GOT3 (cell line): ENCODE measurements around the gene FAF2.
"Not testable (repeated sequence)": the region's sequence is repeated elsewhere in the genome, so short reads cannot be mapped to it uniquely, and the experiment has no call there.

Experiments
- DNase-seq: peaks from one replicate; lab custom pipeline; 2025; ENCODE audit warnings: mixed read lengths; lab: John Stamatoyannopoulos, UW

The FAF2 gene

DNA sequence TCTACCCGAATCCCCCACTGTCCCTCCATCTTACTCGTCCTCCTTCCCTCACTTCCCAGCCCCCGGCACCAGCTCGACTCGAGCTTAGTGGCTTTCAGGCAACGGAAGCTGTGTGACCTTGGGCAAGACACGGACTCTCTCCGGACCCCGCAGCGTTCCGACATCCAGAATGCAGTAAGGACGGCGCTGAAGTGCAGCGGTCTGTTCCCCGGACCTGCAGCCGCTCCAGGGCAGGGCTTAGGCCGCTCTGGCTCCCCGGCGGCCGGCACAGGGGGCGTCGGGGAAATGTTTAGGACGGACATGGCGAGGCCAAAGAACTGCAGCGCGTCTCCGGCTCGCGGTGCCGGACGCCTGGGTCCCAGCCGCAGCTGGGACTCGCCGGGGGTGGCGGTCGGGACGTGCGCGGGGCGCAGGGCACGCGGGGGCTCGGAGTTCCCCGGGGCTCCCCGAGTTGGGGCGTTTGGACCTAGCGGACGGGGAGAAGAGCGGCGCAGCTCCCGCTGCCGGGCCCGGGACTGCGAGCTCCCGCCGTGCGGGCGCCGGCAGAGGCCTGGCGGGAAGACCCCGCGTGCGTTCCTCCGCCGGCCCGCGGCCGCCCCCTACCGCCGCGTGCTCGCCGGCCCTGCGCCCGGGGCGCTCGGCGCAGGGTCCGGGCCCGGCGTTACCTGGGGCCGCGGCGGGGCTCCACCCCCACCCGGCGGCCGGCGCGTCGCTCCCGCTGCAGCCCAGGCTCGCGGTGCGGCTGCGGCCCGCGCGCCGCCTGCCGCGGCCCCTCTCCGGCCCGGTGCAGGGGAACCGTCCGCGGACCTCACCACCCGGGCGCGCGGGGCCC is 94.6 kb downstream of the FAF2 start:
- no peak for DNase-seq

DNA sequence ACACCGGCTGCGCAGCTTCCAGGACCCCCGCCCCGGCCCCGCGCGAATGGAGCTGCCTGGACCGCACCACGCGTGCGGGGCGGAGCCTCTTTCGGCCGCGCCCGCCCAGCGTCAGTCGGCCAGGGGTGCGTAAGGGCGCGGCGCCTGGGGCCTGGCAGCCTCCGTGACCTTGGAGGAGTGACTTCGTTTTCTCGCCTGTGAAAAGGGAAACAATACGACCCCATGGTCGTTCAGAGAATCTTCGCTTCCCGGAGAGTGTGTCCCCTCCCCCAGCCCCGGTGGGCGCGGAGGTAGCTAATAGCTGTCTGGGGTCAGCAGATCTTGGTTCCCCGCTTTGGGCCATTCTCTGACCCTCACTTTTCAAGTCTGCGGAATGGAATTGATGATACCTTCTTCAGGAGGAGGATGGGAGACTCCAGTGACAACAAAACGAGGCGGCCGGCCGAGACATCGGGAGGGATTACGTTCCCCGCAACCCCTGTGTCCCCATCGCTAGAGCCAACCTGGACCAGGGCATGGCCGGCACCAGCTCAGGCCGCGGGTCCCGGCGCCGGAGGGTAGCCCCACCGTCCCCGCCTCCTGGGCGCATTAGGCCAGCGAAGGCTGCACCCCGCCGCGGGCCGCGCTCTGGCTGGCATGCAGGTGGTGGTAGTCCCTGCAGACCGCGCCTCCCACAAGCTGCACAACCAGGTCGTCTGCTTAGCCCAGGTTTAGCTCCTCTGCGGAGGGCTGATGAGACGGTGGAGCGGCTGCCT is 95.4 kb downstream of the FAF2 start:
- no peak for DNase-seq

DNA sequence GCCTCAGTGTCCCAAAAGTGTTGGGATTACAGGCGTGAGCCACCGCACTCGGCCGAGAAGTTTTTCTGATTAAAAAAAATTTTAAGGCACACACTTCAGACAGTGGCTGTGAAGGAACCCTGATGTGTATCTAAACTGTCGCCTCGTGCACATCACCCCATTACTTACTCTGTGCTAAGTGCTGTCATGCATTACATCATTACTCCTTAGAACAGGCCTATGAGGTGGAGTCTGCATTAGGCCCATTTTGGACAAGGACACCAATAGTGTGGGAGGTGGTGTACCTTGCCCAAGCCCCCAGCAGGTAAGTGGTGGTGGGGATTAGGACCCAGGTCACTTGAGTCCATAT is 97.2 kb downstream of the FAF2 start:
- no peak for DNase-seq

DNA sequence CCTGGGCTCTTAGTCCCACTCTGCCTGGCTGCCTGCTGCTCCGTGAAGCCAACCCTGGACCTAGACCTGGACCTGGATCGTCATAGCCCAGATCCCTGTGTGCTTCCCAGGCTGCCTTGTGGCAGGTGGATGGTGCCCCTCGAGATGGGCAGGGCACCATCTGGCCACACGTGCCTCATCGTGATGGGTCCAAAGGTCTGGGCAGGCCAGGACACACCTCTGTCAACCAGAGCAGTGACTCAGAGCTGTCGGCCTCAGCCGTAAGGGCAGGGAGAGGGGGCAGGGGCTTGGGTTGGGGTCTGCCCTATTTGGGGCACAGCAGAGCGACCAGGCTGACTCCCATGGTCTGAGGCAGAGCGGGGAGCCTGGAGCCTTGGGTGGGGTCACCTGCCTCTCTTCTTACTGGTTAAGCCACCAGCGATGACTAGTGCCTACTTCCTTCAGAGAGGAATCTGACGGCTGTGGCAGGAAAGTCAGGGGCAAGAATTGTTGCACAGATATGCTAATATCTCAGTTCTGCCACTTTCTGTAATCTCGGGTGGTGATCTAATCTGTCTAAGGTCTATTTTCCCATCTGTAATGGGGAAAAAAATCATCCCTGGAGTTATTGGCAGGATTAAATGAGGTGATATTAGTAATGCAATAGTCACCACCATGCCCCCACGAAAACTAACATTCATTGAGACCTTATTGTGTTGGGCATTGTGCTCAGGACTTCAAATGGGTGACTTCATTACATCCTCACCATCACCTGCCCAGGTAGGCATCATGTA is 97.7 kb downstream of the FAF2 start:
- no peak for DNase-seq

DNA sequence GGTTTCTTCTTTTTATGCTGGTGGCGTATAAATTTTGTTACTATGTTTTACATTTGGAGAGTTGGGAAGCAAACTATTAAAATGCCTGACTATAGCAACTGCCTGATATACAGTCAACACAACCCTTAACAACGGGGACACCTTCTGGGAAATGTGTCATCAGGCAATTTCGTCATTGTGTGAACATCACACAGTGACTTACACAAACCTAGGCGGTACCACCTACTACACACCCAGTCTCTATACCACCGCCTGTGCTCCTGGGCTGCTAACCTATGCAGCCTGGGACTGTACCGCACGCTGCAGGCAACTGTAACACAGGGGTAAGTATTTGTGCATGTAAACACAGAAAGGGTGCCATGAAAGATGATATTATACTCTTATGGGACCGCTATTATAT is 99.6 kb downstream of the FAF2 start:
- DNase-seq: no peak

DNA sequence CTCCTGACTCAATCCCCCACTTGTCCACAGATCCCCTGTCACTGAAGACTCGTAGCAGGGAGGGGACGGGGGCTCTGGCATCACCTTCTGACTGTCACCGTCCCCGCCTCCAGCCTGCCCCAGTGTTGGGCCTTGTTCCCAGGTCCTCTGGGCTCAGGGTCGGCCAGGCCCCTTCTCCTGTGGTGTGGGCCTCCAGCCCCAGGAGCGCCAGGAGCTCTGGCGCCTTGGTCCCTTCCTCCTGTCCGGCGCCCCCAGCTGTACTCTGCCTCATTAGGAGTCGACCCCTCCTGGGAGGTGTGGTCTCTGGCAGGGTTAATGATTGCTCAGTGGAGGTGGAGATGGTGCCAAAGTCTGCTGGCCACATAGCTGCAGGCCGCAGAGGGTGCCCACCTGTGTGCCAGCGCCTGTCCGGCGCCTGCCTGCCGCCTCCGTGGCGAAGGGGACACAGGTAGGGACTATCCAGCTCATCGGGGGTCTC is 100.8 kb downstream of the FAF2 start, which contains the start of gene CDHR2:
Gene CDHR2 (plus strand): TSS at position 376 of the 478 bp plus-strand sequence. CDS start 16,011 bp downstream, outside the sequence.
- DNase-seq: no peak

DNA sequence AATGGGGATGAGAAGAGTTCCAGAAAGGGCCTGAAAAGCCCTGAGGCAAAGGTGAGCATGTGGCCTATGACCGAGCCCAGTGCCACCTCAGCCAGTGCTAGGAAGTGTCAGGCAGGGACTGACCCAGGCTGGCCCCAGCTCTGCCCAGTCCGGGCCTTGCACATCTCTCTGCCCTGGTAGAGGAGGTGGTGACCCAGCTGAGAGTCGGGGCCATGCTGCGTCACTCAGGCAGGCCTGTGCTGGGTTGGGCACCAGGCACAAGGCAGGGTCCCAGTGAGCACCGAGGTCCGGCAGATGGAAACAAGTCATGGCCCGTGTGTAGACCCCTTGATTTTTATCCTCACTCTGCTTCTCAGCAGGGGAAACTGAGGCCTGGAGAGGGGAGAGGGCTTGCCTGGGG is 101.7 kb downstream of the FAF2 start:
- no peak for DNase-seq

DNA sequence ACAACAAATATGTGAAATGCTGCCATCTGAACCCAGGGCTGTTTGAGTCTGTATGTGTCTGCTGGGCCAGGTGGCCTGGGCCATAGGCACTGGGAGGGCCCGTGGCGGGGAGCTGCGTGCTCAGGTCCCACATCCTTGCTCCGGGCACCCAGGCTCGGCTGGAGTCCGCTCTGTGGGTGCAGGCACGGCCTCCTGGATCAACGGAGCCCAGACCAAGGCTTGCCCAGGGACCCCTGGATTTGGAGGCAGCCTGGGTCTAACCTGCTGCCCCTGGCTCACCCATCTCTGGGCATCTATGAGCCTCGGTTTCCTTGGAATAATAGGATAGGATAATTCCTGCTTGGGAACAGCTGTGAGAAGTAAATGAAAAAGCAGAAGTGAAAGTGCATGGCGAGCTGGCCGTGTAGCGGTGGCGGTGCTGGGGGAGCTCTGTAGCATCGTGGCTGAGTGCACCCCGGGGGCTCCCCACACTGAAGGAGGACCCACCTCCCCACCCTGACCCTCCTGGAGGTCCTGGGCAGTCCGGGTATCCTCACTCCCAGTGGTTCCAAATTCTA is 102.2 kb downstream of the FAF2 start:
- DNase-seq: no peak

DNA sequence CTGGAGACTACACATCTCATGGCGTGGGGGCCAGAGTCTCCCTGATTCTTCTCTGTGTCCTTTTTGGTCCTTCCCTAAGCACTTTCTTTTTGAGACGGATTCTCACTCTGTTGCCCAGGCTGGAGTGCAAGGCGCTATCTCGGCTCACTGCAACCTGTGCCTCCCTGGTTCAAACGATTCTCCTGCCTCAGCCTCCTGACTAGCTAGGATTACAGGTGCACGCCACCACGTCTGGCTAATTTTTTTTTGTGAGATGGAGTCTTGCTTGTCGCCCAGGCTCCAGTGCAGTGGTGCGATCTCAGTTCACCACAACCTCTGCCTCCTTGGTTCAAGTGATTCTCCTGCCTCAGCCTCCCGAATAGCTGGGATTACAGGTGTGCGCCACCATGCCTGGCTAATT is 102.8 kb downstream of the FAF2 start:
- not testable (repeated sequence) for DNase-seq

DNA sequence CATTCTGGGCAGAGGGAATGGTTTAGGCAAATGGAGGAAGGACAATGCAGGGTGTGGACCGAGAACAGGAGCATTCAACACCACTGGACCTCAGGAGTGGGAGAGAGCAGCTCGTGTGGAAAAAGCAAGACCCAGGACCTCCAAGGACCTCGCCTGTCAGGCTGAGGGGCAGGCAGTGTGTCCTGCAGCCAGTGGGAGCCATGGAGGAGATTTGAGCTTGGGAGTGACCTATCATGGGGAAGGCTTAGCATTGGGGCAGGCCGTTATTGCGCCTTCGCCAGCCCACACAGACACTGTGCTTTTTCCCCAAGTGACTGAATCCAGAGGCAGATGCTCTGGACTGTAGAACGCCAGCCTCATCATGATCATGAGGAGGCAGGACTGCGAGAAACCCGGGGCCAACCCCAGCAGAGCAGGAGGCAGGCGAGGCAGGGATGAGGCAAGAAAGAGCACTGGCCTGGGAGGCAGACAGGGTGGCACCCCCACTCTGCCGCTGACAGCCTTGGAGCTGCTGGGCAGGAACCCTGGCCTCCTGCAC is 104.2 kb downstream of the FAF2 start:
- no peak for DNase-seq

DNA sequence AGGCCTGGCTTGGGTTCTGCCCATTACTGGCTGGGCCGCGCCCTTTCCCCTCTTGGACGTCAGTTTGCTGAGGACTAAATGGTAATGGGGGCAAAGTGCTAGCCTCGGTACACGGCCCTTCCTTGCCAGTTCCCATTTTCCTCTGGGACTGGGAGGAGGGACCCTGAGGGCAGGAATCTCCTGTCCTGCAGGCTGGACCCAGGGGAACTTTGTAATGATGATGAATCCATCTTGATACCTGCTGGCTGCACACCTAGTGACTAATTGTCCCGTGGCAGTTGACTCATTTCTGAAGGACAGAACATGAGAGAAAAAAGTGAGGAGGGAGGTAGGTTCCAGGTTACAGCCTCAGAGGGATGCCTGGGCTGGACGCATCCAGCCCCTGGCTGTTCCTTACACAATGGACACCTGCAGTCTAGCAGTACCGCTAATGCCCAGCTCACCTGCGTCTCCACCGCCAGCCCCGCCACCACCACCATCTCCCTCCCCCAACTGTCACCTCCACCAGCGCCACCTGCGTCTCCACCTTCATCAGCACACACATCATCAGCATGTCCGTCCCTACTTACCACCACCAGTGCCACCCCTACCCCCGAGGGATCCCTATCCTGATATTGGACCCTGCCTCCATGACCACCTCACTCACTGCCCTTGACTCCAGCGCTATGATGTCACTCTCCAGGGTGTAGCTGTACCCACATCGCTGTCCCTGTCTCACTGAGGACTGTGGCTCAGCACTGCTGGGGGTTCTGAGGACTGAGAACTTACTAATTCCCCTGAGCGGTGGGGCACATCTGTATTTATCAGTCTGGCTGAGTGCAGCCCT is 105.3 kb downstream of the FAF2 start:
- DNase-seq: no peak

DNA sequence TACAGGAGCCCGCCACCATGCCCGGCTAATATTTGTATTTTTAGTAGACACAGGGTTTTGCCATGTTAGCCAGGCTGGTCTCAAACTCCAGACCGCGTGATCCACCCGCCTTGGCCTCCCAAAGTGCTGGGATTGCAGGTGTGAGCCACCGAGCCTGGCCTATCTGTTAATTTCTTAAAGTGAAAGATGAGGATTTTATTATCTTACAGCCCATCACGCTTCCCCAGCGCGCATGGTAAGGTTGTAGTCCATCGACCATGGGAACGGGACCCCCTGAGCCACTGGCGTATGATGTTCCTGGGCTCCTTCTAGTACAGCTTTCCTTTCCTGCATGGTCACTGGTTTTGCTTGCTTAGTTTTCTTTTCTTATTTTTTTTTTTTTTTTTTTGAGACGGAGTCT is 109.7 kb downstream of the FAF2 start:
- DNase-seq: no peak
